HG03175 (cell line): Measurements from ENCODE around the gene GLIS1.

ENCODE experiments used
- ATAC-seq: cut with Tn5 transposase; IDR thresholded peaks from one replicate; pipeline ENCODE4 v1.9.1; 2021; ENCODE audit warnings: mild to moderate bottlenecking, moderate library complexity; ENCODE audit not compliant: unreplicated experiment

Gene GLIS1

GRCh38 chr1:53502641-53503432, 236.1 kb downstream of the GLIS1 start:
- ATAC-seq = no peak

GRCh38 chr1:53501065-53502005, 237.6 kb downstream of the GLIS1 start:
- no peak for ATAC-seq

- no peak for ATAC-seq
Observed at GRCh38 chr1:53500204-53501064, 238.5 kb downstream of the GLIS1 start.

- ATAC-seq = no peak
Observed at GRCh38 chr1:53499257-53500203, 239.4 kb downstream of the GLIS1 start.

GRCh38 chr1:53498555-53499131, 240.3 kb downstream of the GLIS1 start:
- no peak for ATAC-seq

GRCh38 chr1:53495633-53496345, 243.2 kb downstream of the GLIS1 start:
- ATAC-seq = no peak

GRCh38 chr1:53490351-53490750, 248.6 kb downstream of the GLIS1 start:
- no peak for ATAC-seq

- no peak for ATAC-seq
Observed at GRCh38 chr1:53486395-53487026, 252.5 kb downstream of the GLIS1 start.

GRCh38 chr1:53485478-53486394, 253.2 kb downstream of the GLIS1 start:
- no peak for ATAC-seq

GRCh38 chr1:53484705-53485477, 254.1 kb downstream of the GLIS1 start:
- no peak for ATAC-seq

GRCh38 chr1:53483656-53484055, 255.3 kb downstream of the GLIS1 start:
- ATAC-seq = no peak

GRCh38 chr1:53483170-53483569, 255.8 kb downstream of the GLIS1 start:
- ATAC-seq = no peak

- ATAC-seq = no peak
Observed at GRCh38 chr1:53482441-53483153, 256.4 kb downstream of the GLIS1 start.

GRCh38 chr1:53481456-53481855, 257.5 kb downstream of the GLIS1 start:
- ATAC-seq = no peak

- ATAC-seq = no peak
Observed at GRCh38 chr1:53480678-53481077, 258.3 kb downstream of the GLIS1 start.

- ATAC-seq = no peak
Observed at GRCh38 chr1:53478502-53478818, 260.5 kb downstream of the GLIS1 start.
